Astrocyte (in vitro differentiated cells and primary cell): Measurements from ENCODE around the gene TRIM9.

ENCODE experiments used
- CTCF ChIP-seq: IDR thresholded peaks from 2 replicates; pipeline ENCODE4 v1.5.1; 2011; ENCODE audit warnings: low read depth, mild to moderate bottlenecking, inconsistent platforms, low read length, moderate library complexity; ENCODE audit not compliant: insufficient read depth
- EZH2 ChIP-seq: IDR thresholded peaks from 2 replicates; pipeline ENCODE4 v1.6.1; 2012; ENCODE audit warnings: mild to moderate bottlenecking, low read length, inconsistent platforms; ENCODE audit not compliant: insufficient read depth

GRCh38 chr14:51070726-51071125 lies 24.2 kb downstream of the TRIM9 start:
- TF ChIP-seq CTCF (no peak), EZH2 (no peak)
